GM23338 (cell line): ENCODE data around the gene SLC5A6. TPM values are rescaled to one million over a fixed set of nuclear protein-coding genes. Genes with fewer than 3 reads are reported as not detected.

ENCODE experiments used
- ATAC-seq: fragments of 200-7000 bp; cut with Tn5 transposase; 3 replicates; pipeline ENCODE4 v1.9.1; 2020
- DNase-seq: peaks from one replicate; pipeline ENCODE4 v3.0.0-alpha.2; 2015; ENCODE audit warnings: low spot score
- H2AFZ ChIP-seq: fragments of 200-600 bp; sonication (generic); 2 replicates; pipeline ENCODE4 v1.8.0; 2016; ENCODE audit warnings: antibody characterized with exemption, mild to moderate bottlenecking, moderate library complexity
- H3F3A ChIP-seq: fragments of 200-600 bp; sonication (generic); replicated peaks from 2 replicates; pipeline ENCODE4 v1.8.0; 2017; ENCODE audit warnings: antibody characterized with exemption, mixed run types, low read depth
- H3K27ac ChIP-seq: fragments of 200-600 bp; sonication (generic); 2 replicates; pipeline ENCODE4 v1.6.1; 2016; ENCODE audit warnings: low read depth
- H3K27me3 ChIP-seq: fragments of 200-600 bp; sonication (generic); 2 replicates; pipeline ENCODE4 v1.8.0; 2016; ENCODE audit warnings: mild to moderate bottlenecking, mixed run types, moderate library complexity; ENCODE audit not compliant: insufficient read depth
- H3K36me3 ChIP-seq: fragments of 200-600 bp; sonication (generic); 2 replicates; pipeline ENCODE4 v1.8.0; 2016; ENCODE audit warnings: mild to moderate bottlenecking; ENCODE audit not compliant: insufficient read depth
- H3K4me1 ChIP-seq: fragments of 200-600 bp; sonication (generic); 2 replicates; pipeline ENCODE4 v1.8.0; 2016; ENCODE audit warnings: mild to moderate bottlenecking, moderate library complexity; ENCODE audit not compliant: insufficient read depth
- H3K4me2 ChIP-seq: fragments of 200-600 bp; sonication (generic); 2 replicates; pipeline ENCODE4 v1.7.1; 2017; ENCODE audit warnings: mixed run types
- H3K4me3 ChIP-seq: fragments of 200-600 bp; sonication (generic); 2 replicates; pipeline ENCODE4 v1.6.1; 2016; ENCODE audit warnings: mixed run types
- H3K79me2 ChIP-seq: fragments of 200-600 bp; sonication (generic); replicated peaks from 2 replicates; pipeline ENCODE4 v1.8.0; 2017; ENCODE audit warnings: mild to moderate bottlenecking; ENCODE audit not compliant: insufficient read depth
- H3K9me2 ChIP-seq: fragments of 200-600 bp; sonication (generic); 2 replicates; pipeline ENCODE4 v1.8.0; 2017; ENCODE audit not compliant: insufficient read depth
- H4K20me1 ChIP-seq: fragments of 200-600 bp; sonication (generic); replicated peaks from 2 replicates; pipeline ENCODE4 v1.8.0; 2017; ENCODE audit warnings: mild to moderate bottlenecking; ENCODE audit not compliant: insufficient read depth
- H3K27ac Mint-ChIP-seq: 2 replicates; pipeline ENCODE4 v1.8.0; 2020; ENCODE audit warnings: inconsistent platforms, mild to moderate bottlenecking, moderate library complexity, mixed read lengths
- H3K27me3 Mint-ChIP-seq: 3 replicates; pipeline ENCODE4 v1.8.0; 2022; ENCODE audit warnings: low read depth, mild to moderate bottlenecking, moderate library complexity, mixed read lengths, inconsistent platforms; ENCODE audit not compliant: insufficient read depth, poor library complexity
- H3K36me3 Mint-ChIP-seq: 3 replicates; pipeline ENCODE4 v1.8.0; 2021; ENCODE audit warnings: low read depth, mild to moderate bottlenecking, inconsistent platforms, moderate library complexity, mixed read lengths
- H3K4me1 Mint-ChIP-seq: 3 replicates; pipeline ENCODE4 v1.8.0; 2020; ENCODE audit warnings: mild to moderate bottlenecking, inconsistent platforms, mixed read lengths
- H3K4me3 Mint-ChIP-seq: 3 replicates; pipeline ENCODE4 v1.8.0; 2021; ENCODE audit warnings: moderate library complexity, mild to moderate bottlenecking, inconsistent platforms, mixed read lengths
- H3K9me3 Mint-ChIP-seq: 3 replicates; pipeline ENCODE4 v1.8.0; 2020; ENCODE audit warnings: moderate library complexity, mild to moderate bottlenecking, inconsistent platforms, mixed read lengths
- CREB1 ChIP-seq: fragments of 250-450 bp; sonication (Bioruptor Pico); IDR thresholded peaks from 2 replicates; pipeline ENCODE4 v1.5.0; 2020; ENCODE audit warnings: low read depth, mild to moderate bottlenecking, moderate library complexity
- ETS1 ChIP-seq: IDR thresholded peaks from 2 replicates; pipeline ENCODE4 v1.6.1; 2016; ENCODE audit warnings: antibody characterized with exemption
- EZH2 ChIP-seq: fragments of 200-600 bp; sonication (generic); IDR thresholded peaks from one replicate; pipeline ENCODE4 v1.8.0; 2017; ENCODE audit warnings: antibody characterized with exemption, mild to moderate bottlenecking, low read depth; ENCODE audit not compliant: unreplicated experiment
- EZH2phosphoT487 ChIP-seq: fragments of 200-600 bp; sonication (generic); IDR thresholded peaks from one replicate; pipeline ENCODE4 v1.8.1; 2018; ENCODE audit warnings: antibody characterized with exemption; ENCODE audit not compliant: unreplicated experiment
- JUNB ChIP-seq: IDR thresholded peaks from one replicate; pipeline ENCODE4 v1.6.1; 2016; ENCODE audit warnings: antibody characterized with exemption; ENCODE audit not compliant: unreplicated experiment
- NANOG ChIP-seq: IDR thresholded peaks from 2 replicates; pipeline ENCODE4 v1.6.1; 2016; ENCODE audit warnings: antibody characterized with exemption, borderline replicate concordance
- POLR2AphosphoS5 ChIP-seq: IDR thresholded peaks from 2 replicates; pipeline ENCODE4 v1.6.1; 2016; ENCODE audit warnings: antibody characterized with exemption, low read depth
- REST ChIP-seq: IDR thresholded peaks from one replicate; pipeline ENCODE4 v1.6.1; 2018; ENCODE audit warnings: antibody characterized with exemption; ENCODE audit not compliant: unreplicated experiment
- ZNF114 ChIP-seq: fragments of 250-450 bp; sonication (Bioruptor Pico); IDR thresholded peaks from 2 replicates; pipeline ENCODE4 v1.5.0; 2020; ENCODE audit warnings: mild to moderate bottlenecking, moderate library complexity
- ZNF331 ChIP-seq: fragments of 250-450 bp; sonication (Bioruptor Pico); IDR thresholded peaks from 2 replicates; pipeline ENCODE4 v1.5.0; 2020; ENCODE audit warnings: low read depth, mild to moderate bottlenecking, moderate library complexity
- ZNF462 ChIP-seq: fragments of 250-450 bp; sonication (Bioruptor Pico); IDR thresholded peaks from 2 replicates; pipeline ENCODE4 v1.5.0; 2020; ENCODE audit warnings: mild to moderate bottlenecking, moderate library complexity
- polyA plus RNA-seq: library from polyadenylated mRNA; unstranded; fragments of >200 nt; fragmentation: Nextera tagmentation; extraction: Ambion mirVana; gene quantifications from 2 replicates; pipeline ENCODE4 v1.2.1, GENCODE V29; 2016
- total RNA-seq: library from RNA; depleted of rRNA; stranded (reverse); fragments of >200 nt; shearing (Covaris generic); gene quantifications from 2 replicates; pipeline ENCODE4 v1.2.3, GENCODE V29; 2014

The SLC5A6 gene
- total and polyA plus RNA-seq, 2 experiments from 2014 or later = 44.3 to 153 TPM

- TF ChIP-seq ZNF462 (CRISPR knock-in tag) (no peak), NANOG (no peak)
These were observed 676 bp downstream of the SLC5A6 start (continued) for GRCh38 chr2:27211241-27211942.

DNA sequence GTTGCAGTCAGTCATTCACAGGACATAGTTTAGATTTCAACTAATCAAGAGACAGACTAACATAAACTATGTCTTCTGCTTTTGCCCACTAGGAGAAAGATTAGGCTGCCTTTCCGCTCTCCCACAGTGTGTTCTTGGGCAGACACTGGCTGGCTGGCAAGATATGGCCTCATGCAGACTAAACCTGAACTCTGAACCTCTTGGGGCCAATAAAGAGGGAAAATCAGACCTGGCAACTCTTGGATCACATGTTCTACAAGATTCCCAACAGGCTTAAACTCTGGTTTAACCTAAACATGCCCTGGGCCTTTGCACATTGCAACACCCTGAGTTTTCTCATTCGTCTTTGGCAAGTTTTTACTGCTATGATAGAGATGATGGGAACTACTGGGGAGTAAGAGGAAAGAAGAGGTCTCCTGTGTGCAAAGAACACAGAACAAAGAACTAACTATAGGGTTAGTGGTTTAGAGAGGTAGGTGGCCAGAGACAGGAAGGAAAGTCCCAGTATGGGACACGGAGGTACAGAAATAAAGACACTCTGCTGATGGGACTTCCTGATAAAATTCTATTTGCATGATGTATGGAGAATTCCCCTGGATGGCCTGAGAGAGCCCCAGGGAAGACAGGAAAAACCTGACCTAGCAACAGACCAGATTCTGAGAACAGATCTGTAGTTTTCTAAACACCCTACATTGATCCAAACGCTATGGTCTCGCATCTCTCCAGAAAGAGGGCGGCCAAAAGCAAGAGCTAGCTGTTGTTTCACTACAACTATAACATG lies 2.3 kb downstream of the SLC5A6 start:
- H3K27ac ChIP-seq = peak overlapping the region; percentile 59; the same call in 1 of the 2 replicates
- Mint-ChIP-seq H3K4me1 (peaks cover 22% of the 10 kb centered on the region), H3K9me3 (no peaks in the 10 kb centered on the region; the same call in 2 of the 3 replicates), H3K4me3 (peak overlapping the region; percentile 56), H3K27ac (peak overlapping the region; percentile 24; the same call in 1 of the 2 replicates), H3K36me3 (peaks cover 63% of the 10 kb centered on the region), H3K27me3 (peaks cover 5% of the 10 kb centered on the region)
- peaks cover 44% of the 10 kb centered on the region for H3K36me3 ChIP-seq
- H3K9me2 ChIP-seq = no peaks in the 10 kb centered on the region
- H3K4me1 ChIP-seq = peaks cover 6% of the 10 kb centered on the region; the same call in 1 of the 2 replicates
- peaks cover 16% of the 10 kb centered on the region for H4K20me1 ChIP-seq
- DNase-seq = no peak
- ATAC-seq = no peak
- no peaks in the 10 kb centered on the region for H3K27me3 ChIP-seq
- peak overlapping the region; percentile 49; the same call in 1 of the 2 replicates for H3K4me2 ChIP-seq
- H3F3A ChIP-seq = peaks cover 4% of the 10 kb centered on the region; the same call in 1 of the 2 replicates
- H3K79me2 ChIP-seq = peaks cover 39% of the 10 kb centered on the region
- no peak overlapping the region for H2AFZ ChIP-seq
- H3K4me3 ChIP-seq = 0 out of 2 replicates have a peak overlapping the region, but pooled peaks have one; percentile 17
- TF ChIP-seq JUNB (no peak), ZNF114 (CRISPR knock-in tag) (no peak), REST (no peak), POLR2AphosphoS5 (no peak), NANOG (no peak), EZH2 (no peak), EZH2phosphoT487 (no peak), CREB1 (no peak), ZNF331 (CRISPR knock-in tag) (no peak), ETS1 (no peak)
